HepG2 (cell line): ENCODE results near the gene GFRA3. TPM values are rescaled to one million over a fixed set of nuclear protein-coding genes. Genes with fewer than 3 reads are reported as not detected.

Experiments used
- ATAC-seq: fragments of 200-7000 bp; cut with Tn5 transposase; 3 replicates; pipeline ENCODE4 v1.9.1; 2020; ENCODE audit warnings: mild to moderate bottlenecking, moderate library complexity
- BruUV-seq: library from RNA; stranded (reverse); fragments of 400-500 nt; replicated peaks from 2 replicates; lab custom pipeline; 2021; lab: Mats Ljungman, UMichigan
- CTCF ChIA-PET: fragments of 300-600 bp; formaldehyde crosslinking; extraction: SDS; loops from one replicate; lab custom pipeline; 2021; ENCODE audit warnings: low total read pairs, inconsistent platforms, low intra/inter-chr PET ratio; lab: Yijun Ruan, JAX
- POLR2A ChIA-PET: fragments of 350-600 bp; sonication (Branson Sonifier 250); formaldehyde crosslinking; loops from one replicate; lab custom pipeline; 2020; ENCODE audit warnings: antibody characterized with exemption, inconsistent platforms; lab: Yijun Ruan, JAX
- DNase-seq: peaks from one replicate; pipeline ENCODE4 v3.0.0-alpha.2; 2015; ENCODE audit warnings: low spot score
- FAIRE-seq: peaks from 3 replicates; lab custom pipeline; 2011; peaks lifted over from hg19 to GRCh38; lab: Jason Lieb, UNC
- H2AFZ ChIP-seq: one replicate; pipeline ENCODE4 v1.6.1; 2011; ENCODE audit warnings: low read length, inconsistent platforms
- H3K27ac ChIP-seq: fragments of 300-600 bp; 3 replicates; pipeline ENCODE4 v1.8.0; 2011; ENCODE audit warnings: mixed run types, mild to moderate bottlenecking, mixed read lengths, low read length, inconsistent platforms; ENCODE audit not compliant: insufficient read depth; ENCODE audit errors: extremely low read length
- H3K27me3 ChIP-seq, 2 experiments: fragments of 200-600 bp in 1 of 2; 2 replicates in 1 of 2; 3 replicates in 1 of 2; pipeline versions ENCODE4 v1.6.0 to v1.8.0; 2011; ENCODE audit warnings: low read length in 2 of 2, mild to moderate bottlenecking in 2 of 2, moderate library complexity in 2 of 2, inconsistent platforms in 1 of 2; ENCODE audit not compliant: insufficient read depth in 2 of 2, control insufficient read depth in 1 of 2
- H3K36me3 ChIP-seq, 2 experiments: fragments of 200-600 bp in 1 of 2; replicated peaks in 1 of 2; 2 replicates in 1 of 2; 3 replicates in 1 of 2; pipeline versions ENCODE4 v1.5.1 to v1.8.0; 2011; ENCODE audit warnings: low read length in 2 of 2, inconsistent platforms in 1 of 2; ENCODE audit not compliant: insufficient read depth in 2 of 2, control insufficient read depth in 1 of 2
- H3K4me1 ChIP-seq: 2 replicates; pipeline ENCODE4 v1.5.1; 2012; ENCODE audit warnings: low read length, inconsistent platforms; ENCODE audit not compliant: insufficient read depth
- H3K4me2 ChIP-seq: 2 replicates; pipeline ENCODE4 v1.6.0; 2011; ENCODE audit warnings: low read depth, low read length, inconsistent platforms
- H3K4me3 ChIP-seq, 3 experiments: fragments of 200-600 bp in 1 of 3; sonication (generic), shearing (Covaris generic) in 1 of 3; replicated peaks in 1 of 3; 2 replicates each; pipeline ENCODE4 v1.5.1; 2011 to 2016; ENCODE audit warnings: low read length in 3 of 3, inconsistent platforms in 2 of 3, low read depth in 2 of 3, mild to moderate bottlenecking in 2 of 3, control low read depth in 1 of 3, mixed read lengths in 1 of 3; ENCODE audit not compliant: insufficient read depth in 1 of 3
- H3K79me2 ChIP-seq: one replicate; pipeline ENCODE4 v1.6.1; 2011; ENCODE audit warnings: low read length, inconsistent platforms; ENCODE audit not compliant: insufficient read depth
- H3K9ac ChIP-seq: 2 replicates; pipeline ENCODE4 v1.6.0; 2011; ENCODE audit warnings: mild to moderate bottlenecking, low read depth, low read length, inconsistent platforms; ENCODE audit not compliant: insufficient read depth
- H3K9me3 ChIP-seq: 2 replicates; pipeline ENCODE4 v1.5.1; 2012; ENCODE audit warnings: mild to moderate bottlenecking, low read length
- H4K20me1 ChIP-seq: 2 replicates; pipeline ENCODE4 v1.6.0; 2011; ENCODE audit warnings: inconsistent platforms, mild to moderate bottlenecking, low read length, moderate library complexity; ENCODE audit not compliant: insufficient read depth
- CEBPG ChIP-seq: IDR thresholded peaks from 2 replicates; pipeline ENCODE4 v1.6.1; 2016
- SMC3 ChIP-seq: IDR thresholded peaks from 2 replicates; pipeline ENCODE4 v1.6.1; 2011; ENCODE audit warnings: low read length, improper control_type of control experiment
- TEAD3 ChIP-seq: optimal IDR thresholded peaks from 2 replicates; pipeline ENCODE3; 2016; ENCODE audit warnings: borderline replicate concordance
- WGBS: methylation state at CpG from one replicate; pipeline ENCODE4 v1.1.6; 2017; ENCODE audit warnings: low lambda C conversion rate; 5-methylcytosine and 5-hydroxymethylcytosine counted together
- in situ Hi-C: cut with HindIII; loops from 2 replicates; pipeline ENCODE4 v1.10.0; 2017; ENCODE audit warnings: low pct_unique_long_range_greater_than_20kb; ENCODE audit not compliant: extremely low pct_ligation_motif_present
- intact Hi-C: fragments of 100-400 bp; cut with micrococcal nuclease; formaldehyde crosslinking; loops from one replicate; pipeline ENCODE4 v1.10.0; 2022; ENCODE audit not compliant: unreplicated experiment
- polyA plus RNA-seq, 8 experiments: library from polyadenylated mRNA; depleted of rRNA in 3 of 8; stranded (reverse) in 7 of 8; unstranded in 1 of 8; fragments of >200 nt; fragmentation: Illumina TruSeq in 4 of 8; extraction: Trizol in 4 of 8; gene quantifications; 2 replicates each; pipeline versions ENCODE4 v1.2.1 to v1.2.3, GENCODE V29; 2011 to 2016; ENCODE audit warnings: low read depth in 4 of 8, missing spikeins in 1 of 8, mixed read lengths in 1 of 8; ENCODE audit not compliant: insufficient read depth in 1 of 8
- total RNA-seq, 5 experiments: library from RNA; depleted of rRNA; stranded (reverse); fragments of >200 nt; fragmentation: Illumina TruSeq; extraction: Trizol; gene quantifications; 2 replicates each; pipeline ENCODE4 v1.2.3, GENCODE V29; 2016; ENCODE audit warnings: low read depth in 1 of 5
- TF ChIP-seq, protein P1 (sequence below): IDR thresholded peaks from 2 replicates; pipeline ENCODE4 v1.6.1; 2016; ENCODE audit warnings: control low read depth
- TF ChIP-seq, protein P2 (sequence below): sonication (generic); formaldehyde crosslinking; IDR thresholded peaks from 2 replicates; pipeline ENCODE4 v1.5.0; 2020; ENCODE audit warnings: mild to moderate bottlenecking, missing genetic modification reagents, moderate library complexity
- TF ChIP-seq, protein P3 (sequence below): sonication (generic); formaldehyde crosslinking; IDR thresholded peaks from 2 replicates; pipeline ENCODE4 v1.5.0; 2020; ENCODE audit warnings: mild to moderate bottlenecking, missing genetic modification reagents
- TF ChIP-seq, protein P4 (sequence below): sonication (generic); formaldehyde crosslinking; IDR thresholded peaks from 2 replicates; pipeline ENCODE4 v1.8.0; 2022; ENCODE audit warnings: mild to moderate bottlenecking, missing genetic modification reagents; ENCODE audit not compliant: insufficient replicate concordance
- TF ChIP-seq, protein P5 (sequence below): sonication (generic); formaldehyde crosslinking; IDR thresholded peaks from 2 replicates; pipeline ENCODE4 v1.5.1; 2020; ENCODE audit warnings: mild to moderate bottlenecking, missing genetic modification reagents, moderate library complexity
- TF ChIP-seq, protein P6 (sequence below): IDR thresholded peaks from 2 replicates; pipeline ENCODE4 v1.6.1; 2016; ENCODE audit warnings: mild to moderate bottlenecking

Gene GFRA3
- total and polyA plus RNA-seq, 2 of the 13 experiments (the other 11 are each of a cell fraction or from before 2014, with no cell fraction given): 0.27 to 0.30 TPM

DNA sequence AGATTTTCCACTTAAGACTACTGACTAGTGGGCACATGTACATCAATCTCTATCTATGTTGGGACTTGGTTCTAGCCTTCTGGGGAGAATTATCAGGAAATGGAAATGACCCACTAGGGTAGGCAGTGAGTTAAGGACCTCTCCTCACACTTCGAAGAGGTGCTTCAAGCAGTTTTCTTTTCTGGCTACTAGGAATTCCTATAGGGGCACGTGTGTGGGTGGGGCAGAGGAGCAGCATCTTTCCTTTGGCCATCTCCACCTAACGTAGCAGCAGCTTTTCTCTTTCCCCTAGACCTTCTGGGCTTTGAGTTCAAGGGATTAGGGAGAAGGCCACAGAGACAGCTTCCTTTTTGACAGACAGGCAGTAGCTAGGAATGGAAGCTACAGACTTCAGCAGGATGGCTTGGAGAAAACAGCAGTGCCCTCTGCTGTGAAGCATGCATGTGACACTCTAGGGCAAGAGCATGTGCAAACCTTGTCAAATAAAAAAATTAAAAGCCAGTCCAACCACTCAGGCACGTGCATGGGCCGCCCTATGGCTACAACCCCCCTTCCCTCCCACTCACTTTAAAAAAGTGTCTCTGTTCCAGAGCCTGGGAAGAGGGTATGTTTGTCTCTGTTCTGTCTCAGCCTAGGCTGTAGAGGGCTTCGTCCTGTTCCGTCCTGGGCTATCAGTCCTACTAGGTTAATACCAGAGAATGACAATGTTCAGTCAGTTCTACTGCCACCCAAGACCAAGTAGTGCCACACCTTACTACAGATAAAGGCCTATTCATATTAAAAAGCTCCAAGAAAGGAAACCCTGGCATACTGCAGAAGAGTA lies 8.7 kb upstream of the GFRA3 start:
- ATAC-seq: peak; percentile 96
- Histone ChIP-seq H3K4me2 (no peak overlapping the region), H3K9ac (no peak overlapping the region), H3K79me2 (no peaks in the 10 kb centered on the region), H3K27me3 (no peaks in the 10 kb centered on the region), H3K36me3 (peaks cover 6 to 24% of the 10 kb centered on the region in 2 experiments; a peak in 4 of 5 replicates), H2AFZ (no peak overlapping the region), H3K4me1 (no peaks in the 10 kb centered on the region), H3K27ac (no peak overlapping the region), H4K20me1 (no peaks in the 10 kb centered on the region), H3K4me3 (no peak overlapping the region), H3K9me3 (no peaks in the 10 kb centered on the region)
- POLR2A ChIA-PET: no interaction called here
- peak; percentile 81 for FAIRE-seq
- intact Hi-C loops (loop anchor here (1.0 kb wide), 1 partner anchor 61 kb away; no protein-coding TSS in a partner anchor), in situ Hi-C loops (no loop called here)
- CTCF ChIA-PET: interaction anchor here (0.7 to 2.5 kb wide), 3 partner anchors 60 to 206 kb away, joined by 4 to 33 read pairs (median 18); no protein-coding TSS in a partner anchor
- DNase-seq: peak; percentile 68
- BruUV-seq: TSS peak; percentile 39
- WGBS: 73% methylated on average over 7 of the region's 7 CpGs
- TF ChIP-seq, protein P1, sequence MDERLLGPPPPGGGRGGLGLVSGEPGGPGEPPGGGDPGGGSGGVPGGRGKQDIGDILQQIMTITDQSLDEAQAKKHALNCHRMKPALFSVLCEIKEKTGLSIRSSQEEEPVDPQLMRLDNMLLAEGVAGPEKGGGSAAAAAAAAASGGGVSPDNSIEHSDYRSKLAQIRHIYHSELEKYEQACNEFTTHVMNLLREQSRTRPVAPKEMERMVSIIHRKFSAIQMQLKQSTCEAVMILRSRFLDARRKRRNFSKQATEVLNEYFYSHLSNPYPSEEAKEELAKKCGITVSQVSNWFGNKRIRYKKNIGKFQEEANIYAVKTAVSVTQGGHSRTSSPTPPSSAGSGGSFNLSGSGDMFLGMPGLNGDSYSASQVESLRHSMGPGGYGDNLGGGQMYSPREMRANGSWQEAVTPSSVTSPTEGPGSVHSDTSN: peak; percentile 68
- TF ChIP-seq, protein P2, sequence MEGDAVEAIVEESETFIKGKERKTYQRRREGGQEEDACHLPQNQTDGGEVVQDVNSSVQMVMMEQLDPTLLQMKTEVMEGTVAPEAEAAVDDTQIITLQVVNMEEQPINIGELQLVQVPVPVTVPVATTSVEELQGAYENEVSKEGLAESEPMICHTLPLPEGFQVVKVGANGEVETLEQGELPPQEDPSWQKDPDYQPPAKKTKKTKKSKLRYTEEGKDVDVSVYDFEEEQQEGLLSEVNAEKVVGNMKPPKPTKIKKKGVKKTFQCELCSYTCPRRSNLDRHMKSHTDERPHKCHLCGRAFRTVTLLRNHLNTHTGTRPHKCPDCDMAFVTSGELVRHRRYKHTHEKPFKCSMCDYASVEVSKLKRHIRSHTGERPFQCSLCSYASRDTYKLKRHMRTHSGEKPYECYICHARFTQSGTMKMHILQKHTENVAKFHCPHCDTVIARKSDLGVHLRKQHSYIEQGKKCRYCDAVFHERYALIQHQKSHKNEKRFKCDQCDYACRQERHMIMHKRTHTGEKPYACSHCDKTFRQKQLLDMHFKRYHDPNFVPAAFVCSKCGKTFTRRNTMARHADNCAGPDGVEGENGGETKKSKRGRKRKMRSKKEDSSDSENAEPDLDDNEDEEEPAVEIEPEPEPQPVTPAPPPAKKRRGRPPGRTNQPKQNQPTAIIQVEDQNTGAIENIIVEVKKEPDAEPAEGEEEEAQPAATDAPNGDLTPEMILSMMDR (CRISPR knock-in tag): peak; percentile 86
- TF ChIP-seq, protein P3, sequence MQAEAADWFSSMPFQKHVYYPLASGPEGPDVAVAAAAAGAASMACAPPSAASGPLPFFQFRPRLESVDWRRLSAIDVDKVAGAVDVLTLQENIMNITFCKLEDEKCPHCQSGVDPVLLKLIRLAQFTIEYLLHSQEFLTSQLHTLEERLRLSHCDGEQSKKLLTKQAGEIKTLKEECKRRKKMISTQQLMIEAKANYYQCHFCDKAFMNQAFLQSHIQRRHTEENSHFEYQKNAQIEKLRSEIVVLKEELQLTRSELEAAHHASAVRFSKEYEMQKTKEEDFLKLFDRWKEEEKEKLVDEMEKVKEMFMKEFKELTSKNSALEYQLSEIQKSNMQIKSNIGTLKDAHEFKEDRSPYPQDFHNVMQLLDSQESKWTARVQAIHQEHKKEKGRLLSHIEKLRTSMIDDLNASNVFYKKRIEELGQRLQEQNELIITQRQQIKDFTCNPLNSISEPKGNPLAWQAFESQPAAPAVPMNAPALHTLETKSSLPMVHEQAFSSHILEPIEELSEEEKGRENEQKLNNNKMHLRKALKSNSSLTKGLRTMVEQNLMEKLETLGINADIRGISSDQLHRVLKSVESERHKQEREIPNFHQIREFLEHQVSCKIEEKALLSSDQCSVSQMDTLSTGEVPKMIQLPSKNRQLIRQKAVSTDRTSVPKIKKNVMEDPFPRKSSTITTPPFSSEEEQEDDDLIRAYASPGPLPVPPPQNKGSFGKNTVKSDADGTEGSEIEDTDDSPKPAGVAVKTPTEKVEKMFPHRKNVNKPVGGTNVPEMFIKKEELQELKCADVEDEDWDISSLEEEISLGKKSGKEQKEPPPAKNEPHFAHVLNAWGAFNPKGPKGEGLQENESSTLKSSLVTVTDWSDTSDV (CRISPR knock-in tag): no peak
- TF ChIP-seq TEAD3 (peak; percentile 91), CEBPG (CRISPR knock-in tag) (peak; percentile 14; the same call in 1 of the 2 replicates), SMC3 (peak; percentile 96)
- TF ChIP-seq, protein P4, sequence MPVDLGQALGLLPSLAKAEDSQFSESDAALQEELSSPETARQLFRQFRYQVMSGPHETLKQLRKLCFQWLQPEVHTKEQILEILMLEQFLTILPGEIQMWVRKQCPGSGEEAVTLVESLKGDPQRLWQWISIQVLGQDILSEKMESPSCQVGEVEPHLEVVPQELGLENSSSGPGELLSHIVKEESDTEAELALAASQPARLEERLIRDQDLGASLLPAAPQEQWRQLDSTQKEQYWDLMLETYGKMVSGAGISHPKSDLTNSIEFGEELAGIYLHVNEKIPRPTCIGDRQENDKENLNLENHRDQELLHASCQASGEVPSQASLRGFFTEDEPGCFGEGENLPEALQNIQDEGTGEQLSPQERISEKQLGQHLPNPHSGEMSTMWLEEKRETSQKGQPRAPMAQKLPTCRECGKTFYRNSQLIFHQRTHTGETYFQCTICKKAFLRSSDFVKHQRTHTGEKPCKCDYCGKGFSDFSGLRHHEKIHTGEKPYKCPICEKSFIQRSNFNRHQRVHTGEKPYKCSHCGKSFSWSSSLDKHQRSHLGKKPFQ (CRISPR knock-in tag): no peak
- TF ChIP-seq, protein P5, sequence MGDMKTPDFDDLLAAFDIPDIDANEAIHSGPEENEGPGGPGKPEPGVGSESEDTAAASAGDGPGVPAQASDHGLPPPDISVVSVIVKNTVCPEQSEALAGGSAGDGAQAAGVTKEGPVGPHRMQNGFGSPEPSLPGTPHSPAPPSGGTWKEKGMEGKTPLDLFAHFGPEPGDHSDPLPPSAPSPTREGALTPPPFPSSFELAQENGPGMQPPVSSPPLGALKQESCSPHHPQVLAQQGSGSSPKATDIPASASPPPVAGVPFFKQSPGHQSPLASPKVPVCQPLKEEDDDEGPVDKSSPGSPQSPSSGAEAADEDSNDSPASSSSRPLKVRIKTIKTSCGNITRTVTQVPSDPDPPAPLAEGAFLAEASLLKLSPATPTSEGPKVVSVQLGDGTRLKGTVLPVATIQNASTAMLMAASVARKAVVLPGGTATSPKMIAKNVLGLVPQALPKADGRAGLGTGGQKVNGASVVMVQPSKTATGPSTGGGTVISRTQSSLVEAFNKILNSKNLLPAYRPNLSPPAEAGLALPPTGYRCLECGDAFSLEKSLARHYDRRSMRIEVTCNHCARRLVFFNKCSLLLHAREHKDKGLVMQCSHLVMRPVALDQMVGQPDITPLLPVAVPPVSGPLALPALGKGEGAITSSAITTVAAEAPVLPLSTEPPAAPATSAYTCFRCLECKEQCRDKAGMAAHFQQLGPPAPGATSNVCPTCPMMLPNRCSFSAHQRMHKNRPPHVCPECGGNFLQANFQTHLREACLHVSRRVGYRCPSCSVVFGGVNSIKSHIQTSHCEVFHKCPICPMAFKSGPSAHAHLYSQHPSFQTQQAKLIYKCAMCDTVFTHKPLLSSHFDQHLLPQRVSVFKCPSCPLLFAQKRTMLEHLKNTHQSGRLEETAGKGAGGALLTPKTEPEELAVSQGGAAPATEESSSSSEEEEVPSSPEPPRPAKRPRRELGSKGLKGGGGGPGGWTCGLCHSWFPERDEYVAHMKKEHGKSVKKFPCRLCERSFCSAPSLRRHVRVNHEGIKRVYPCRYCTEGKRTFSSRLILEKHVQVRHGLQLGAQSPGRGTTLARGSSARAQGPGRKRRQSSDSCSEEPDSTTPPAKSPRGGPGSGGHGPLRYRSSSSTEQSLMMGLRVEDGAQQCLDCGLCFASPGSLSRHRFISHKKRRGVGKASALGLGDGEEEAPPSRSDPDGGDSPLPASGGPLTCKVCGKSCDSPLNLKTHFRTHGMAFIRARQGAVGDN (CRISPR knock-in tag): no peak
- TF ChIP-seq, protein P6, sequence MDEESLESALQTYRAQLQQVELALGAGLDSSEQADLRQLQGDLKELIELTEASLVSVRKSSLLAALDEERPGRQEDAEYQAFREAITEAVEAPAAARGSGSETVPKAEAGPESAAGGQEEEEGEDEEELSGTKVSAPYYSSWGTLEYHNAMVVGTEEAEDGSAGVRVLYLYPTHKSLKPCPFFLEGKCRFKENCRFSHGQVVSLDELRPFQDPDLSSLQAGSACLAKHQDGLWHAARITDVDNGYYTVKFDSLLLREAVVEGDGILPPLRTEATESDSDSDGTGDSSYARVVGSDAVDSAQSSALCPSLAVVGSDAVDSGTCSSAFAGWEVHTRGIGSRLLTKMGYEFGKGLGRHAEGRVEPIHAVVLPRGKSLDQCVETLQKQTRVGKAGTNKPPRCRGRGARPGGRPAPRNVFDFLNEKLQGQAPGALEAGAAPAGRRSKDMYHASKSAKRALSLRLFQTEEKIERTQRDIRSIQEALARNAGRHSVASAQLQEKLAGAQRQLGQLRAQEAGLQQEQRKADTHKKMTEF (CRISPR knock-in tag): no peak
